Spleen (tissue), 11 donors: ENCODE measurements around the gene ERC2. TPM values are rescaled to one million over a fixed set of nuclear protein-coding genes. Genes with fewer than 3 reads are reported as not detected.

ENCODE experiments used
- DNase-seq: peaks from one replicate; pipeline ENCODE4 v3.0.0-alpha.2; 2020
- H3K27ac ChIP-seq, 8 donors: fragments of 200-600 bp; sonication (generic) in 7 of 8; 1 replicate in 4 of 8; 2 replicates in 4 of 8; pipeline versions ENCODE4 v1.5.0 to v1.8.0; 2016 to 2021; ENCODE audit warnings: inconsistent platforms in 4 of 8, mild to moderate bottlenecking in 4 of 8, moderate library complexity in 1 of 8
- H3K27me3 ChIP-seq, 7 donors: fragments of 200-600 bp; sonication (generic) in 6 of 7; replicated peaks in 1 of 7; 1 replicate in 4 of 7; 2 replicates in 3 of 7; pipeline versions ENCODE4 v1.5.0 to v1.8.0; 2016 to 2021; ENCODE audit warnings: inconsistent platforms in 3 of 7, mild to moderate bottlenecking in 1 of 7
- H3K36me3 ChIP-seq, 6 donors: fragments of 200-600 bp; sonication (generic) in 5 of 6; 1 replicate in 4 of 6; 2 replicates in 2 of 6; pipeline versions ENCODE4 v1.5.0 to v1.8.0; 2016 to 2021; ENCODE audit warnings: inconsistent platforms in 2 of 6
- H3K4me1 ChIP-seq, 6 donors: fragments of 200-600 bp; sonication (generic) in 5 of 6; 1 replicate in 3 of 6; 2 replicates in 3 of 6; pipeline versions ENCODE4 v1.5.0 to v1.8.0; 2016 to 2021; ENCODE audit warnings: inconsistent platforms in 3 of 6
- H3K4me3 ChIP-seq, 8 donors: fragments of 200-600 bp; sonication (generic) in 7 of 8; 1 replicate in 4 of 8; 2 replicates in 4 of 8; pipeline versions ENCODE4 v1.5.0 to v1.8.0; 2016 to 2021; ENCODE audit warnings: inconsistent platforms in 4 of 8, mild to moderate bottlenecking in 4 of 8, moderate library complexity in 2 of 8
- H3K9me3 ChIP-seq, 8 donors: fragments of 200-600 bp; sonication (generic) in 7 of 8; 1 replicate in 4 of 8; 2 replicates in 4 of 8; pipeline versions ENCODE4 v1.5.0 to v1.8.0; 2016 to 2021; ENCODE audit warnings: inconsistent platforms in 4 of 8
- POLR2A ChIP-seq, 3 donors: fragments of 450-650 bp; IDR thresholded peaks; one replicate each; pipeline ENCODE4 v1.5.1; 2017; ENCODE audit warnings: antibody characterized with exemption in 3 of 3, mild to moderate bottlenecking in 1 of 3
- POLR2AphosphoS5 ChIP-seq, 3 donors: sonication (generic); formaldehyde crosslinking; IDR thresholded peaks; one replicate each; pipeline ENCODE4 v1.5.1; 2017; ENCODE audit warnings: antibody characterized with exemption in 3 of 3
- WGBS, 5 donors: extraction: QIAGEN DNeasy Blood & Tissue Kit in 3 of 5; methylation state at CpG; one replicate each; pipeline versions ENCODE4 v1.1.5 to v1.1.7; 2013 to 2018; 5-methylcytosine and 5-hydroxymethylcytosine counted together
- intact Hi-C: fragments of 100-400 bp; cut with DNase I; formaldehyde crosslinking; loops from one replicate; pipeline ENCODE4 v1.15.0; 2023; ENCODE audit warnings: low total_unique reads
- polyA plus RNA-seq, 3 donors: library from polyadenylated mRNA; stranded (reverse); fragments of 200-250 nt; gene quantifications; one replicate each; pipeline ENCODE4 v1.2.1, GENCODE V29; 2013
- total RNA-seq, 7 donors: library from RNA; depleted of rRNA in 3 of 7; stranded (reverse); fragments of >200 nt in 3 of 7; fragmentation: NEBNext Ultra II Directional in 4 of 7; extraction: Animal tissue kit (Norgen Biotek cat#: 25700) in 4 of 7; gene quantifications; one replicate each; pipeline versions ENCODE4 v1.1.0 to v1.2.1, GENCODE V29; 2016 to 2021
- TF ChIP-seq, protein P1 (sequence below), 11 experiments: fragments of 200-600 bp in 7 of 11; fragments of 450-650 bp in 4 of 11; sonication (generic) in 4 of 11; IDR thresholded peaks in 8 of 11; conservative IDR thresholded peaks in 3 of 11; 1 replicate in 7 of 11; 2 replicates in 4 of 11; pipeline versions ENCODE4 v1.4.0 to v1.8.0; 2016 to 2021; ENCODE audit warnings: antibody characterized with exemption in 11 of 11, inconsistent platforms in 4 of 11, mild to moderate bottlenecking in 1 of 11
- donor health status: healthy with polysubstance abuse.
- donor health status: DM: no; HTN: no; CAD: no; lungs with moderate emphysema.
- donor health status: DM: no; HTN: no; CAD: no.
- donor health status: Bipolar disorder and iron deficiency.
- donor health status: healthy.
- donor health status: DM: no; HTN: no; CAD: no.
- donor health status: DM: yes; HTN: yes; CAD: no.

The ERC2 gene
- total and polyA plus RNA-seq, 10 donors = 0.04 to 4.9 (median 0.39) TPM

DNA sequence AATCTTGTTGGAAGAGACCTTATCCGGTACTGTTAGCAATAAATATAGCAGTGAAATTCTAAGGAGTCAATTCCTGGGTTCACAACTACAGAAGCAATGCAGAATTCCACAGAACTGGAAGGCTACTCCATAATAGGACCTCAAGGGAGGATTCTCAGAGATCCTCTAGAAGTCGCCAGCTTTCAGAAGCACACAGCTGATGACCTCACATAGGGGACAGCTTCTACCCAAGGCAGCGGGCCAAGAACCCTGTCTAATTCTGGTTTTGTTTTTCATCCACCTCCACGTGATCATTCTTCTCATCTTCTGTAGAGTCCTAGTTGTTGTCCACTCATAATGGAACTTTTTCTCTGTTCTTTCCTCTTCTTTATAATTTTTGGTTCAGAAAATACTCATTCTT is 99.4 kb downstream of the ERC2 start:
- Histone ChIP-seq H3K4me3 (no peak overlapping the region), H3K27ac (no peak overlapping the region), H3K36me3 (no peaks in the 10 kb centered on the region), H3K4me1 (no peaks in the 10 kb centered on the region), H3K27me3 (no peaks in the 10 kb centered on the region), H3K9me3 (no peaks in the 10 kb centered on the region)
- intact Hi-C loops = no loop called here
- DNase-seq = no peak
- TF ChIP-seq POLR2A (IDR thresholded peaks at IDR 0.05) = no peak
- TF ChIP-seq, protein P1, sequence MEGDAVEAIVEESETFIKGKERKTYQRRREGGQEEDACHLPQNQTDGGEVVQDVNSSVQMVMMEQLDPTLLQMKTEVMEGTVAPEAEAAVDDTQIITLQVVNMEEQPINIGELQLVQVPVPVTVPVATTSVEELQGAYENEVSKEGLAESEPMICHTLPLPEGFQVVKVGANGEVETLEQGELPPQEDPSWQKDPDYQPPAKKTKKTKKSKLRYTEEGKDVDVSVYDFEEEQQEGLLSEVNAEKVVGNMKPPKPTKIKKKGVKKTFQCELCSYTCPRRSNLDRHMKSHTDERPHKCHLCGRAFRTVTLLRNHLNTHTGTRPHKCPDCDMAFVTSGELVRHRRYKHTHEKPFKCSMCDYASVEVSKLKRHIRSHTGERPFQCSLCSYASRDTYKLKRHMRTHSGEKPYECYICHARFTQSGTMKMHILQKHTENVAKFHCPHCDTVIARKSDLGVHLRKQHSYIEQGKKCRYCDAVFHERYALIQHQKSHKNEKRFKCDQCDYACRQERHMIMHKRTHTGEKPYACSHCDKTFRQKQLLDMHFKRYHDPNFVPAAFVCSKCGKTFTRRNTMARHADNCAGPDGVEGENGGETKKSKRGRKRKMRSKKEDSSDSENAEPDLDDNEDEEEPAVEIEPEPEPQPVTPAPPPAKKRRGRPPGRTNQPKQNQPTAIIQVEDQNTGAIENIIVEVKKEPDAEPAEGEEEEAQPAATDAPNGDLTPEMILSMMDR (IDR thresholded peaks at IDR 0.05 in 8 of 11, conservative IDR thresholded peaks at IDR 0.05 in 3 of 11) = no peak
- TF ChIP-seq POLR2AphosphoS5 (IDR thresholded peaks at IDR 0.05) = no peak
- 72 to 78% (median 76%) methylated on average over 4 of the region's 4 CpGs for WGBS, 5 donors

DNA sequence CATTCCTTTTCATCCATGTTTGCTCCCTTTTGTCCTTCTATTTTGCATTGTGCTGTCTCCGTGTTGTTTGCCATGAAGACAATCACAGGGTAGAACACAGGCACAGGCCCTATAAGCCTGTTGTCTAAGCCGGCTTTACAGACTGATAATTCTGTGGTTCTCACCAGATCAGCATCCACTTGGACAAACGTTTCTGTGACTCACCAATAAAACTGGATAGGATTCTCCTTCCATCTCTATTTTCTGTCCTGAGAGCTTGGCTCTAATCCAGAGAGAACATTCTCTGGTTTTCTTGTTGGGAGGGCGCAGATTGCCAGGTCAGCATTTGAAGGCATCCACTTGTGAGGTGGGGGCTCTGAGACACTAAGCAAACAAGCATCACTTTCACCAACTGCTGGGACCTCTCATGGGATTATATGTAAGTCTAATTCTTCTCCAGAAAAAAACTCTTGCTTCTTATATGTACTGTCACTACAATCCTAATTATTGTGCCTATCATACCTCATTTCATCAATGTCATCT is 101.6 kb downstream of the ERC2 start:
- WGBS, 5 donors = 62 to 81% (median 75%) methylated on average over 4 of the region's 4 CpGs
- TF ChIP-seq, protein P1 (IDR thresholded peaks at IDR 0.05 in 8 of 11, conservative IDR thresholded peaks at IDR 0.05 in 3 of 11) = no peak
- no peak for TF ChIP-seq POLR2AphosphoS5 (IDR thresholded peaks at IDR 0.05)
- no peak for TF ChIP-seq POLR2A (IDR thresholded peaks at IDR 0.05)

DNA sequence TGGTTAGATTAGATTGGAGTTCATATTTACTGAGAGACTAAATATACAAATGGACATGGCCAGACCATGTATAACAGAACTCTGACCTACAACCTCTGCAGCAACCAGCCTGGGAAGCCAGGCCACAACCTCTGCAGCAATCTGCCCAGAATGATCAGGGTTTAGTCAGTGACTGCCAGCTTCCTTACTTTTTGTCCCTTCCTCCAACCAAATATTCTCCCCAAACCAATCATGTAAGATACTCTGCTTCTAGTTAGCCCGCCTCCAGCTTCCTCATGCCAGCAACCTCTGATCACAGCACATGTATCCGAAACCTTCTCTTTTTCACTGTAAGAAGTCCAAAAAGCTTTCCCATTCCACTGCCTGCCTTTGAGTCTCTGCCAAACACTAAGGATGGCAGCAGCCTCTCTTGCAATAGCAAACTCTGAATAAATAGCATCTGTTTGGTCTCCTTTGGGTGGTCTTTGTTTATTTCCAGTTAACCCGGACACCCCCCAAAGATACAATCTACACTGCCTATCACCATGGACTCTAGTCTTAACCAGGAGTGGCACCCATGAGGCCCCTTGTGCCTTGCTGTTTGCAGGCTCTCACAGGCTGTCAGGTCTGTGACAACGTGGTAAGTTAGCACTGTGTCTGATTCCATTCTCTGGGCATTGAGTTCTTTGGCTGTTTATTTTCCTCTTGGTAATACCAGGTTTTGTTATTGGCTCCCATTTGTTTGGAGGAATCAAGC is 102.2 kb downstream of the ERC2 start:
- 66 to 77% (median 76%) methylated on average over 4 of the region's 4 CpGs for WGBS, 5 donors
- no peaks in the 10 kb centered on the region for H3K36me3 ChIP-seq
- intact Hi-C loops = no loop called here
- H3K9me3 ChIP-seq = no peaks in the 10 kb centered on the region
- TF ChIP-seq POLR2AphosphoS5 (IDR thresholded peaks at IDR 0.05) (no peak), POLR2A (IDR thresholded peaks at IDR 0.05) (no peak)
- TF ChIP-seq, protein P1 (IDR thresholded peaks at IDR 0.05 in 8 of 11, conservative IDR thresholded peaks at IDR 0.05 in 3 of 11) = no peak
- H3K27ac ChIP-seq = no peak overlapping the region
- H3K27me3 ChIP-seq = peaks cover 0 to 9% (median 0%) of the 10 kb centered on the region in 7 donors
- no peak for DNase-seq
- H3K4me1 ChIP-seq = no peaks in the 10 kb centered on the region
- H3K4me3 ChIP-seq = no peak overlapping the region

More for the DNA sequence above, 101.6 kb downstream of the ERC2 start:
- DNase-seq = no peak
- no peaks in the 10 kb centered on the region for H3K9me3 ChIP-seq
- H3K27me3 ChIP-seq = peaks cover 0 to 5% (median 0%) of the 10 kb centered on the region in 7 donors
- H3K36me3 ChIP-seq = no peaks in the 10 kb centered on the region
- no peak overlapping the region for H3K4me3 ChIP-seq
- no peak overlapping the region for H3K27ac ChIP-seq
- H3K4me1 ChIP-seq = no peaks in the 10 kb centered on the region
- intact Hi-C loops = no loop called here

DNA sequence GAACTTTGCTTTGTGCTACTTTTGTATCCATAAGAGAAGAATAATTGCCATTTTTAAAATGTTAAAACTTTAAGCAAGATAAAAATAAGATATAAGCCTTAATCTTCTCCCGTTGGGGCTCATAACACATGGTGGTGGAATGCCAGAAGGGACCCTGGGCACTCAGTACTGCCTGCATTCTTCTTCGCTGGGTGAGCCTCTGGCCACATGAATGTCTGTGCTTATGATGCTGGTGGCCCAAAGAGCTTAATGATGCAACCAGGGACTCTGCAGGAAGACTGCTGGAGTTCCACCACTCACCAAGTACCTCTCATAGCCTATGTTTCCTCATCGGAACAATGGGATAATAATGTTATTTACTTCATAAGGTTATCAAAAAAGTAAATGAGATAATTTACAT is 103.6 kb downstream of the ERC2 start:
- H3K9me3 ChIP-seq = no peaks in the 10 kb centered on the region
- H3K4me1 ChIP-seq = no peaks in the 10 kb centered on the region
- TF ChIP-seq, protein P1 (IDR thresholded peaks at IDR 0.05 in 8 of 11, conservative IDR thresholded peaks at IDR 0.05 in 3 of 11) = no peak
- TF ChIP-seq POLR2AphosphoS5 (IDR thresholded peaks at IDR 0.05) (no peak), POLR2A (IDR thresholded peaks at IDR 0.05) (no peak)
- WGBS, 5 donors = 69 to 95% (median 89%) methylated on average over 3 of the region's 3 CpGs
- no peak overlapping the region for H3K4me3 ChIP-seq
- intact Hi-C loops = no loop called here
- no peak for DNase-seq
- no peaks in the 10 kb centered on the region for H3K36me3 ChIP-seq
- H3K27ac ChIP-seq = no peak overlapping the region
- peaks cover 0 to 9% (median 0%) of the 10 kb centered on the region in 7 donors for H3K27me3 ChIP-seq
